GM21515 (cell line): ENCODE data around the gene PIGU.
"Not testable (repeated sequence)": the region's sequence is repeated elsewhere in the genome, so short reads cannot be mapped to it uniquely, and the experiment has no call there.

ENCODE experiments used
- ATAC-seq: cut with Tn5 transposase; IDR thresholded peaks from one replicate; pipeline ENCODE4 v1.9.1; 2021; ENCODE audit not compliant: unreplicated experiment

The PIGU gene

GRCh38 chr20:34706912-34707784, 30.3 kb upstream of the PIGU start:
- no peak for ATAC-seq

- ATAC-seq, result no peak
Observed at GRCh38 chr20:34706302-34706875, 29.5 kb upstream of the PIGU start.

GRCh38 chr20:34705397-34706301, 28.8 kb upstream of the PIGU start:
- no peak for ATAC-seq

- no peak for ATAC-seq
Observed at GRCh38 chr20:34705008-34705396, 28.1 kb upstream of the PIGU start.

- peak; percentile 39 for ATAC-seq
Observed at GRCh38 chr20:34704177-34705007, 27.5 kb upstream of the PIGU start, which contains the start of gene TP53INP2. Gene TP53INP2 (plus strand): TSS chr20:34704344. CDS start chr20:34708740, 4,396 bp downstream.

- ATAC-seq, result no peak
Observed at GRCh38 chr20:34703424-34704176, 26.7 kb upstream of the PIGU start.

- no peak for ATAC-seq
Observed at GRCh38 chr20:34703061-34703423, 26.1 kb upstream of the PIGU start.

- ATAC-seq, result no peak
Observed at GRCh38 chr20:34701405-34702085, 24.7 kb upstream of the PIGU start.

- ATAC-seq, result no peak
Observed at GRCh38 chr20:34693414-34693813, 16.5 kb upstream of the PIGU start.

- no peak for ATAC-seq
Observed at GRCh38 chr20:34691838-34692237, 14.9 kb upstream of the PIGU start.

- no peak for ATAC-seq
Observed at GRCh38 chr20:34689486-34689885, 12.6 kb upstream of the PIGU start.

GRCh38 chr20:34683667-34684066, 6.8 kb upstream of the PIGU start:
- no peak for ATAC-seq

GRCh38 chr20:34680586-34681175, 3.8 kb upstream of the PIGU start:
- ATAC-seq, result no peak

GRCh38 chr20:34675993-34676641, 775 bp downstream of the PIGU start:
- ATAC-seq, result no peak

GRCh38 chr20:34675561-34675960, 1.3 kb downstream of the PIGU start:
- no peak for ATAC-seq

GRCh38 chr20:34673412-34673811, 3.5 kb downstream of the PIGU start:
- no peak for ATAC-seq

GRCh38 chr20:34669094-34669493, 7.8 kb downstream of the PIGU start:
- ATAC-seq, result no peak

- not testable (repeated sequence) for ATAC-seq
Observed at GRCh38 chr20:34664751-34665150, 12.1 kb downstream of the PIGU start.
